Measurements from ENCODE around the gene MCL1.
"Not testable (repeated sequence)": the region's sequence is repeated elsewhere in the genome, so short reads cannot be mapped to it uniquely, and the experiment has no call there.

Gene MCL1

DNA sequence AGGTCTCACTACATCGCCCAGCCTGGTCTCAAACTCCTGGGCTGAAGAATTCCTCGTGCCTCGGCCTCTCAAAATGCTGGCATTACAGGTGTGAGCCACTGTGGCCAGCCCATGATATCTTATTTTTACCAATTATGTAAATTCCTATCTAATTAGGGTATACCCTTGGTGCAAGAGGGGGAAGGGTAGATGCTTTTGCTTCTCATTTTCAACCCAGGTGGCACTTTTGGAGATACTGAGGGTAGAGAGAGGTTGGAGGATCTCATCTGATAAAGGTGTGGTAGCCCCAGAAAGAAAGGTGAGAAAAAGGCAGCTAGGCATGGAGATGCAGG lies 32.6 kb upstream of the MCL1 start:
- no peak overlapping the region; the same call in 1 of the 2 replicates for H3K4me3 ChIP-seq (ENCODE audit: low read length)

DNA sequence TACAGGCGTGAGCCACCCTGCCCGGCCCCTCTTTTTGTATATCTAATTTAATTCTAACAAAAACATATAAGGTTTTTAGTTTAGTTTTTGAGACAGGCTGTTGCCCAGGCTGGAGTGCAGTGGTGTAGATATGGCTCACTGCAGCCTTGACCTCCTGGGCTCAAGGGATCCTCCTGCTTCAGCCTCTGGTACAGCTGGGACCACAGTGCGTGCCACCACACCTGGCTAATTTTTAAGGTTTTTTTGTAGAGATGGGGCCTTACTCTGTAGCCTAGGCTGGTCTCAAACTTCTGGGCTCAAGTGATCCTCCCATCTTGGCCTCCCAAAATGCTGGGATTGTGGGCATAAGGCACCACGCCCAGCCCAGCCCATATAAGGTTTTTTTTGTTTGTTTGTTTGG lies 31.2 kb upstream of the MCL1 start:
- no peak overlapping the region for H3K4me3 ChIP-seq (ENCODE audit: low read length)
- no peak for TF ChIP-seq ZNF274 (IDR thresholded peaks at IDR 0.05; ENCODE audit: low read depth, low read length)

More for the DNA sequence above, 32.6 kb upstream of the MCL1 start:
- TF ChIP-seq ZNF274 (IDR thresholded peaks at IDR 0.05; ENCODE audit: low read depth, low read length): no peak

DNA sequence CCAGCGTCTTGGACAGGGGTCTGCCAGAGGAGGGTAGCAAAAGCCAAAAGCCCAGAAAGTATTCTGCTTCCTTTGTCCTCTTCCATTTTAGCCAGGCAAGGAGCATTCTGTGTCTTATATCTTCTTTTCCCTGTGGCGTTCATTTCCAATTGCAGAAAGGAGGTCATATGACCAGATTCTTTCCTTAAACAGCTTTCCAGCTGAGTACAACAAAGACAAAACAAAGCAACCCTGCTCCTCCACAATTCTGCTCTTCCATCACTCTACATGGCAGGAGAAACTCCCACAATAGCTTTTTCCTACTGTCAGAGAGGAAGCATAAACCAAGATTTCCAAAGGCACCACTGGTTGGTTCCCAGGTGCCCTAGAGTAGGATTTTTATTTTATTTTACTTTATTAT lies 30.3 kb upstream of the MCL1 start:
- no peak overlapping the region for H3K4me3 ChIP-seq (ENCODE audit: low read length)
- TF ChIP-seq ZNF274 (IDR thresholded peaks at IDR 0.05; ENCODE audit: low read depth, low read length): no peak

DNA sequence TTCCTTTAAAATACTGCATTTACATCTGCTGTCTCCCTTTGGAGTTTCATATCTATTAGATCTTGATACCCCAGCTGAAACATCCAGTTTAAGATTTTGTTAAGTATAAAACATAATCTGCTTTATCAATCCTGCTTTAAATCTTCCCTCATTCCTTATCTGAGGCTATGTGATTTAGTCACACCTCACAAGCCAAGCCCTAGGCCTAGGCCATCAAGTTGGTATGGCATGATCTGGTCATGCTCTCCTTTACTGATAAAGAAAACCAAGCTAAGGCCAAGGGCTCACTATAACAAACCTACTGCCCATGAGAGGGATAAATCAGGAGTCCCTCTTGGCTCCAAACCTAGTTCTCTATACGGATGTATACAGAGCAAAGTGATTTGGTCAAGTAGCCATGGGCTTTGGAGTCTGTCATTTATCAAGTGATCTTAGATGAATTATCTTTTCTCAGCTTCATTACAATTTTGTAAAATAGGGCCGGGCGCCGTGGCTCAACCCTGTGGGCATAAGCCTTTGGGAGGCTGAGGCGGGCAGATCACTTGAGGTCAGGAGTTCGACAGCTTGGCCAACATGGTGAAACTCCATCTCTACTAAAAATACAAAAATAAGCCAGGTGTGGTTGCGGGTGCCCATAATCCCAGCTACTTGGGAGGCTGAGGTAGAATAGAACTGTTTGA lies 27.2 kb upstream of the MCL1 start:
- no peak for TF ChIP-seq ZNF274 (IDR thresholded peaks at IDR 0.05; ENCODE audit: low read depth, low read length)
- H3K4me3 ChIP-seq (ENCODE audit: low read length): no peak overlapping the region

DNA sequence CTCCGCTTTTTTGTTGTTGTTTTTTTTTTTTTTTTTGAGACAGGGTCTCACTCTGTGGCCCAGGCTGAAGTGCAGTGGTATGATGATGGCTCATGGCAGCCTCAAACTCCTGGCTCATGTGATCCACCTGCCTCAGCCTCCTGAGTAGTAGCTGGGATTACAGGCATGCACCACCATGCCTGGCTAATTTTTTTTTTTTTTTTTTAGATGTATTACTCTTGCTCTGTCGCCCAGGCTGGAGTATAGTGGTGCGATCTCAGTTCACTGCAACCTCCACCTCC lies 26.0 kb upstream of the MCL1 start:
- H3K4me3 ChIP-seq (ENCODE audit: low read length): not testable (repeated sequence)

DNA sequence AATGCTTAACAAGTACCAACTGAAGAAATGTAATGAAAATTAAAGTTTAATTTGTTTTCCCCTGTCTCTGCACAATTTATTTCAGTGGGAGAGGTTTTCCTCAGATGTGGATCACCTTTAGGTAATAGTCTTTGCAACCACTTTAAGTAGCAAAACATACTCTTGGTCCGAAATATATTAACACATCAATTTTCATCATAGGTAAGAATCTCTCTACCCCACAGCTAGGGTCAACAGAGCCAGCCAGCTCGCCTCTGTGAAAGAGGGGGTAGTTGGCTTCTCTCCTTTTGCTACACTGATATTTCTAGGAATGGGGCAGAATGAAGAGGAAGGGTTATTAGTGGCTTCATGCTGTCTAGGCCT lies 24.8 kb upstream of the MCL1 start:
- no peak overlapping the region for H3K4me3 ChIP-seq (ENCODE audit: low read length)
- no peak for TF ChIP-seq ZNF274 (IDR thresholded peaks at IDR 0.05; ENCODE audit: low read depth, low read length)

DNA sequence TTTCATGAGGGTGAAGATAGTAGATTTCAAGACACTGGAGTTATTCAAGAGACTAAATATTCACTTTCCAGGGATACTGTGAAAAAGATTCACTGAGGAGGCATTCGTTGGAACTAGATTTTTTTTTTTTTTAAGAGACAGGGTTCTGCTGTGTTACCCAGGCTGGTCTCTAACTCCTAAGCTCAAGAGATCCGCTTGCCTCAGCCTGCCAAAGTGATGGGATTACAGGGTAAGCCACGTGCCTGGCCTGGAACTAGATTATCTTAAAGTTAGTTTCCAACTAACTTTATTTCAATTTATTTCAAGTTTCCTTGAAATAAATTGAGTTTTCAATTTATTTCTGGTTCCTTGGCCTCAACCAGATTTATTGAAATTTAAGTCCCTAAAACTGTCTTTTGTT lies 24.3 kb upstream of the MCL1 start:
- H3K4me3 ChIP-seq (ENCODE audit: low read length): no peak overlapping the region
- no peak for TF ChIP-seq ZNF274 (IDR thresholded peaks at IDR 0.05; ENCODE audit: low read depth, low read length)

DNA sequence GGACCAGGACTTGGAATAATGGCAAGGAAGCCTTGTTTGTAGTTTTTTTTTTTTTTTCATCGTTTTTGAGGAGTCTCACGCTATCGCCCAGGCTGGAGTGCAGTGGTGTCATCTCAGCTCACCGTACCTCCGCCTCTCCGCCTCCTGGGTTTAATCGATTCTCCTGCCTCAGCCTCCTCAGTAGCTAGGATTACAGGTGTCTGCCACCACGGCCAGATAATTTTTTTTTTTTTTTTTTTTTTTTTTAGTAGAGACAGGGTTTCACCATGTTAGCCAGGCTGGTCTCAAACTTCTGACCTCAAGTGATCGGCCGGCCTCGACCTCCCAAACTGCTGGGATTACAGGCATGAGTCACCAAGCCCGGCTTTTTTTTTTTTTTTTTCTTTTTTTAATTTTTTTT lies 23.0 kb upstream of the MCL1 start:
- H3K4me3 ChIP-seq (ENCODE audit: low read length): not testable (repeated sequence)

DNA sequence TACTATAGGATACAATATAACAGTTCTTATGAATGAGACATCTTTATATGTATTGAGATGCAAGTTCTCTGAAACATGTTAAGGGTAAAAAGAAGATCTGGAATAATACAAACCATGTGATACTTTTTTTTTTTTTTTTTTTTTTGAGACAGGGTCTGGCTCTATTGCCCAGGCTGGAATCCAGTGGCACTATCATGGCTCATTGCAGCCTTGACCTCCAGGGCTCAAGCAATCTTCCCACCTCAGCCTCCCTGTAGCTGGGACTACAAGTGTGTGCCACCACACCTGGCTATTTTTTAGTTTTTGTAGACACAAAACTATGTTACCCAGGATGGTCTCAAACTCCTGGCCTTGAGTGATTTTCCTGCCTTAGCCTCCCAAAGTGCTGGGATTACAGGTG lies 22.1 kb upstream of the MCL1 start:
- no peak overlapping the region for H3K4me3 ChIP-seq (ENCODE audit: low read length)
- TF ChIP-seq ZNF274 (IDR thresholded peaks at IDR 0.05; ENCODE audit: low read depth, low read length): no peak

DNA sequence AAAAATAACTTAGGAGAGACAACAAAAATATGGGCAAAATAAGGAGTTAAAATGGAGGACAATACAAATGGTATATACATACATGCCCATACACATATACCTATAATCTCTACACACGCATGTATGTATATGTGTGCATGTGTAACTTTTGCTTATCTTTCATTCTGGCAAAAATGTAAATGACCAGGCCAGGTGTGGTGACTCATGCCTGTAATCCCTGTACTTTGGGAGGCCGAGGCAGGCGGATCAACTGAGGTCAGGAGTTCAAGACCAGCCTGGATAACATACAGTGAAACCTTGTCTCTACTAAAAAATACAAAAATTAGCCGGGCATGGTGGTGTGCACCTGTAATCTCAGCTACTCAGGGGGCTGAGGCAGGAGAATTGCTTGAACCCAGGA lies 18.9 kb upstream of the MCL1 start:
- H3K4me3 ChIP-seq (ENCODE audit: low read length): not testable (repeated sequence)

DNA sequence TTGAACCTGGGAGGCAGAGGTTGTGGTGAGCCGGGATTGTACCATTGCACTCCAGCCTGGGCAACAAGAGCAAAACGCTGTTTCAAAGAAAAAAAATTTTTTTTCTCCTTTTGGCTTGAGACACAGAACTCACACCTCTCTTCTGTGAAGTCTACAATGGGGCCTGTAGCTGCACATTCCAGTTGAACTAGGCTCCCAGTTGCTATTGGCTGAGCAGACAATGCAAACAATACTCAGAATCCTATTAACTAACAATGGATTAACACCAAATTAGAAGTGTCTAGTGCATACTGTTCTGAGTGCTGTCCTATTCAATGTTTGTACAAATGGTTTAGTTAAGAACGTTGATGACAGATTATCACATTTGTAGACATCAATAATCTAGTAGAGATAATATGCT lies 17.6 kb upstream of the MCL1 start:
- TF ChIP-seq ZNF274 (IDR thresholded peaks at IDR 0.05; ENCODE audit: low read depth, low read length): no peak

DNA sequence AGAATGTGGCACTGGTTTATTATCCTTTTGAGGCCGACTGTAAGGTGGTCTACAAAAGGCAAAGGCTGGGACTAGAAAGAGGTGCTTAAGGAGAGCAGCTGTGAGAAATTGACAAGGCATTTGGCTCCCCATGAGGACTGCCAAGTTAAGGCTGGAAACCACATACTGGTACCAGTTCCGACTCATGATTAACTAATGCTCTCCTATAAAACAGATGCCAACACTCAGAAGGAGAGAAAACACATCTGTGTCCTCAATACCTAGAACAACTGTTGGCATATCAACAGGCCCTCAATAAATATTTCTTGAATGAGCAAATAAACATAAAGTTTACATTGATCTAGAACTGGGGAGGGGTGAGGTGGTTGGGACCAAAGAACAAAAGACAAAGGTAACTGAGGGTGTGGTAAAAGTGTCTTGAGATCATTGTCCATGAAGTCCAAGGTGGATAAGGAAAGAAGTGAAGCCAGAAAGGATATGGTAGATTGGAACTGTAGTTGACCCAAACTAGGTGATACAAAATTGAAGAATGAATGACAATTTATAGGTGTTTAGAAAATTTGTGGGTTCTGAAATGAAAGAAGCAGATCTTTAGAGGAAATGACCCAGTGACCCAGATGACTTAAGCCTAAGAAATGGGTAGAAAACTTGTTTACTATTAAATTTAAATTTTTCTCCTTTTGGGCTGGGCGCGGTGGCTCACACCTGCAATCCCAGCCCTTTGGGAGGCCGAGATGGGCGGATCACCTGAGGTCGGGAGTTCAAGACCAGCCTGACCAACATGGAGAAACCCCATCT lies 16.9 kb upstream of the MCL1 start:
- H3K4me3 ChIP-seq (ENCODE audit: low read length): no peak overlapping the region
- no peak for TF ChIP-seq ZNF274 (IDR thresholded peaks at IDR 0.05; ENCODE audit: low read depth, low read length)

More for the DNA sequence above, 17.6 kb upstream of the MCL1 start:
- no peak overlapping the region for H3K4me3 ChIP-seq (ENCODE audit: low read length)

DNA sequence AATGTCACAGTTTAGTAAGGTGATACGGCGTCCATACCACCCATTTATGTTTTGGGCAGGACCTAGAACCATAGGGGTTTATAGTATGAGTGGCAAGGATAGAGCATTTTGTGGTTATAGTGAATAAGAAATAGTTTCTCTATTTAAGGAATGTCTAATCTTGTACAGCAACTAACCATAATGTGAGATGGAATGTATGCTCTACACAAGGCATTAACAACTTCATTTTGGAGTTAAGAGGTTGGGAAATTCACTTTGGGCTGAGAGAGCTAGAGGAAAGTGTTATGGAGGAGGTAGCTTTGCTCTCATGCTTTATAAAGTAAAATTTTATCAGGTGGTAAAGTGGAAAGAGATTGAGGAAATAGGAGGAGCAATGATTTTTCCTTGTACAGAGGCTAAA lies 3.0 kb upstream of the MCL1 start:
- TF ChIP-seq ZNF274 (IDR thresholded peaks at IDR 0.05; ENCODE audit: low read depth, low read length): no peak
- no peak overlapping the region for H3K4me3 ChIP-seq (ENCODE audit: low read length)

DNA sequence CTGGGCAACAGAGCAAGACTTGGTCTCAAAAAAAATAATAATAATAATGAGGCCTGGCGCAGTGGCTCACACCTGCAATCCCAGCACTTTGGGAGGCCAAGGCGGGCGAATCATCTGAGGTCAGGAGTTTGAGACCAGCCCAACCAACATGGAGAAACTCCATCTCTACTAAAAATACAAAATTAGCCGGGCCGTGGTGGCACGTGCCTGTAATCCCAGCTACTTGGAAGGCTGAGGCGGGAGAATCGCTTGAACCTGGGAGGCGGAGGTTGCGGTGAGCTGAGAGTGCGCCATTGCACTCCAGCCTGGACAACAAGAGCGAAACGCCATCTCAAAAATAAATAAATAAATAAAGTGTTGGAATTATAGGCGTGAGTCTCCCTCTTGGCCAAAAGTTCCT lies 2.6 kb upstream of the MCL1 start:
- not testable (repeated sequence) for H3K4me3 ChIP-seq (ENCODE audit: low read length)

DNA sequence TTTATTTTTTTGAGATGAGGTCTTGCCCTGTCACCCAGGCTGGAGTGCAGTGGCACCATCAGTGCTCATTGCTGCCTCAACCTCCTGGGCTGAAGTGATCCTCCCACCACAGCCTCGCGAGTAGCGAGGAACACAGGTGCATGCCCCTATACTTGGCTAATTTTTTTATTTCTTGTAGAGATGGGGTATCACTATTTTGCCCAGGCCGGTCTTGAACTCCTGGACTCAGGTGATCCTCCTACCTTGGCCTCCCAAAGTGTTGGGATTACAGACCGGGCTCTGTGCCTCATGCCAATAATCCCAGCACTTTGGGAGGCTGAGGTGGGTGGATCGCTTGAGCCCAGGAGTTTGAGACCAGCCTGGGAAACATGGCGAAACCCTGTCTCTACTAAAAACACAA lies 2.0 kb upstream of the MCL1 start:
- H3K4me3 ChIP-seq (ENCODE audit: low read length): not testable (repeated sequence)

DNA sequence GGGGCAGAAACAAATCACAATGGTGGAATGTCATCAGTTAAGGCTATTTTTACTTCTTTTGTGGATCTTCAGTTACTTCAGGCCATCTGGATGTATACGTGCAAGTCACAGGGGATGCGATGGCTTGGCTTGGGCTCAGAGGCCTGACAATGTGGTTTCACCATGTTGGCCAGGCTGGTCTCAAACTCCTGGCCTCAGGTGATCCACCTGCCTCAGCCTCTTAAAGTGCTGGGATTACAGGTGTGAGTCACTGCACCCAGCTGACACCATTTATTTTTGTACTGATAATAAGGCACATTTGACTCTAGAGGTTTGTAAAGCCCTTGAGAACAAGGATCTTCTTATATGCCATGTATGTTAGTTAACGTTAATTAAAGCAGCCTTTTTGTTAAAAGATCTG lies 1.6 kb upstream of the MCL1 start:
- H3K4me3 ChIP-seq (ENCODE audit: low read length): not testable (repeated sequence)
